GM12801 (cell line): ENCODE data around the gene OR51B6.

Experiments
- CTCF ChIP-seq: IDR thresholded peaks from one replicate; pipeline ENCODE4 v1.5.1; 2011; ENCODE audit warnings: control low read depth; ENCODE audit not compliant: insufficient read length; ENCODE audit errors: extremely low read depth

Gene OR51B6

GRCh38 chr11:5335170-5335569, 16.1 kb upstream of the OR51B6 start:
- no peak for TF ChIP-seq CTCF

GRCh38 chr11:5336331-5336730, 15.0 kb upstream of the OR51B6 start:
- no peak for TF ChIP-seq CTCF

- no peak for TF ChIP-seq CTCF
These were observed 11.5 kb upstream of the OR51B6 start for GRCh38 chr11:5339771-5340322.

- no peak for TF ChIP-seq CTCF
These were observed 7.6 kb upstream of the OR51B6 start, which contains the start of gene OR51B5 for GRCh38 chr11:5343474-5344335. Gene OR51B5, minus strand, starts transcription at chr11:5343524. Its CDS starts 0 bp downstream, at chr11:5343524.

- no peak for TF ChIP-seq CTCF
These were observed 5.5 kb upstream of the OR51B6 start for GRCh38 chr11:5345831-5346230.

GRCh38 chr11:5348551-5349194, 2.6 kb upstream of the OR51B6 start:
- TF ChIP-seq CTCF = no peak

GRCh38 chr11:5349550-5349949, 1.8 kb upstream of the OR51B6 start:
- TF ChIP-seq CTCF = no peak
